K562 (cell line): ENCODE results near the gene CAMP.

Experiments used
- EZH2 ChIP-seq: IDR thresholded peaks from 2 replicates; pipeline ENCODE4 v1.6.1; 2012; ENCODE audit warnings: low read depth, mild to moderate bottlenecking, inconsistent platforms, low read length, borderline replicate concordance
- GABPA ChIP-seq: fragments of 200-800 bp; sonication (Bioruptor generic); conservative IDR thresholded peaks from 2 replicates; pipeline ENCODE4 v1.6.1; 2016; ENCODE audit warnings: low read depth, missing genetic modification characterization, missing compliant biosample characterization
- POLR2AphosphoS5 ChIP-seq: IDR thresholded peaks from 2 replicates; pipeline ENCODE4 v1.6.1; 2011; ENCODE audit warnings: mild to moderate bottlenecking, low read depth, low read length, moderate library complexity; ENCODE audit not compliant: control insufficient read depth, insufficient read depth
- RAD21 ChIP-seq, 2 experiments: fragments of 250-450 bp in 1 of 2; fragments of 450-650 bp in 1 of 2; sonication (Bioruptor Pico) in 1 of 2; formaldehyde crosslinking in 1 of 2; IDR thresholded peaks in 1 of 2; conservative IDR thresholded peaks in 1 of 2; 2 replicates each; pipeline versions ENCODE4 v1.4.0 to v1.8.0; 2020 to 2022; ENCODE audit warnings: mild to moderate bottlenecking in 2 of 2, moderate library complexity in 1 of 2
- ZNF197 ChIP-seq: fragments of 200-800 bp; sonication (Bioruptor generic); IDR thresholded peaks from 2 replicates; pipeline ENCODE4 v1.6.1; 2016; ENCODE audit warnings: low read depth, missing genetic modification characterization, missing compliant biosample characterization
- ZNF384 ChIP-seq: IDR thresholded peaks from 2 replicates; pipeline ENCODE4 v1.6.1; 2012; ENCODE audit warnings: low read depth, low read length, improper control_type of control experiment
- TF ChIP-seq, protein P1 (sequence below), 3 experiments: IDR thresholded peaks in 2 of 3; conservative IDR thresholded peaks in 1 of 3; 2 replicates each; pipeline ENCODE4 v1.5.1; 2011 to 2012; ENCODE audit warnings: low read length in 3 of 3, mild to moderate bottlenecking in 3 of 3, control low read depth in 2 of 3, improper control_type of control experiment in 1 of 3, inconsistent platforms in 1 of 3, low read depth in 1 of 3, mixed read lengths in 1 of 3, moderate library complexity in 1 of 3; ENCODE audit not compliant: insufficient read depth in 2 of 3
- TF ChIP-seq, protein P2 (sequence below), 2 experiments: fragments of 450-650 bp in 1 of 2; sonication (generic) in 1 of 2; formaldehyde crosslinking; conservative IDR thresholded peaks; 2 replicates each; pipeline versions ENCODE4 v1.4.0 to v1.8.1; 2020 to 2022; ENCODE audit warnings: mild to moderate bottlenecking in 1 of 2, missing genetic modification reagents in 1 of 2

DNA sequence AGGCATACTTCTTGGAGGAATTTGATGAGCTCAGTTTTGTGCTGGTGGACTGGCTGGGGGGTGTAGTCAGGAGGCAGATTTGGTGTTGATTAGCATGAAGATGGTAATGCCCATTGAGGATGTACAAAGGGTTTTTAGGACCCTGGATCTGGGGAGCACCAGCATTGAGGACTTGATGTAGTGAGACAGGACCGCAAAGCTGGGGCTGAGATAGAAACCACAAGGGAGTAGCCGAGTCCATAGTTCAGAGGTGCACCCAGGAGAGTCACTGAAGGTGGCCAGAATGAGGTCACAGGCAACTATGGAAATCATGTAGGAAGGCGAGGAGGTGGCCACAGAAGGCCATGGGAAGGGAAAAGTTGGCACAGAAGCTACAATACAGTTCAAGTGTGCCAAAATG lies 32.4 kb upstream of the CAMP start:
- TF ChIP-seq, protein P1, sequence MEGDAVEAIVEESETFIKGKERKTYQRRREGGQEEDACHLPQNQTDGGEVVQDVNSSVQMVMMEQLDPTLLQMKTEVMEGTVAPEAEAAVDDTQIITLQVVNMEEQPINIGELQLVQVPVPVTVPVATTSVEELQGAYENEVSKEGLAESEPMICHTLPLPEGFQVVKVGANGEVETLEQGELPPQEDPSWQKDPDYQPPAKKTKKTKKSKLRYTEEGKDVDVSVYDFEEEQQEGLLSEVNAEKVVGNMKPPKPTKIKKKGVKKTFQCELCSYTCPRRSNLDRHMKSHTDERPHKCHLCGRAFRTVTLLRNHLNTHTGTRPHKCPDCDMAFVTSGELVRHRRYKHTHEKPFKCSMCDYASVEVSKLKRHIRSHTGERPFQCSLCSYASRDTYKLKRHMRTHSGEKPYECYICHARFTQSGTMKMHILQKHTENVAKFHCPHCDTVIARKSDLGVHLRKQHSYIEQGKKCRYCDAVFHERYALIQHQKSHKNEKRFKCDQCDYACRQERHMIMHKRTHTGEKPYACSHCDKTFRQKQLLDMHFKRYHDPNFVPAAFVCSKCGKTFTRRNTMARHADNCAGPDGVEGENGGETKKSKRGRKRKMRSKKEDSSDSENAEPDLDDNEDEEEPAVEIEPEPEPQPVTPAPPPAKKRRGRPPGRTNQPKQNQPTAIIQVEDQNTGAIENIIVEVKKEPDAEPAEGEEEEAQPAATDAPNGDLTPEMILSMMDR (IDR thresholded peaks at IDR 0.05 in 2 of 3, conservative IDR thresholded peaks at IDR 0.05 in 1 of 3; ENCODE audit: insufficient read depth in 2 of 3, low read depth in 1 of 3, low read length in 3 of 3): no peak
- TF ChIP-seq POLR2AphosphoS5 (no peak), RAD21 (CRISPR knock-in tag; conservative IDR thresholded peaks at IDR 0.05 in 1 of 2, IDR thresholded peaks at IDR 0.05 in 1 of 2) (no peak), ZNF384 (no peak), GABPA (tag) (no peak), ZNF197 (no peak), EZH2 (no peak)
- TF ChIP-seq, protein P2, sequence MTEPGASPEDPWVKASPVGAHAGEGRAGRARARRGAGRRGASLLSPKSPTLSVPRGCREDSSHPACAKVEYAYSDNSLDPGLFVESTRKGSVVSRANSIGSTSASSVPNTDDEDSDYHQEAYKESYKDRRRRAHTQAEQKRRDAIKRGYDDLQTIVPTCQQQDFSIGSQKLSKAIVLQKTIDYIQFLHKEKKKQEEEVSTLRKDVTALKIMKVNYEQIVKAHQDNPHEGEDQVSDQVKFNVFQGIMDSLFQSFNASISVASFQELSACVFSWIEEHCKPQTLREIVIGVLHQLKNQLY (CRISPR knock-in tag; conservative IDR thresholded peaks at IDR 0.05): no peak
